ENCODE data around the gene NECAB2. TPM values are rescaled to one million over a fixed set of nuclear protein-coding genes. Genes with fewer than 3 reads are reported as not detected.

Gene NECAB2
- total and polyA plus RNA-seq, 4 donors: 0.10 to 0.57 (median 0.39) TPM

- no peak overlapping the region for H3K4me3 ChIP-seq
- H3K27ac ChIP-seq (ENCODE audit: low read depth in 1 of 2, low read length in 1 of 2): peak overlapping the region in 1 of 2 donors; percentile 1
- ATAC-seq (ENCODE audit: insufficient read depth, low FRiP score): no peak
- no peak for DNase-seq
- TF ChIP-seq, protein P1, sequence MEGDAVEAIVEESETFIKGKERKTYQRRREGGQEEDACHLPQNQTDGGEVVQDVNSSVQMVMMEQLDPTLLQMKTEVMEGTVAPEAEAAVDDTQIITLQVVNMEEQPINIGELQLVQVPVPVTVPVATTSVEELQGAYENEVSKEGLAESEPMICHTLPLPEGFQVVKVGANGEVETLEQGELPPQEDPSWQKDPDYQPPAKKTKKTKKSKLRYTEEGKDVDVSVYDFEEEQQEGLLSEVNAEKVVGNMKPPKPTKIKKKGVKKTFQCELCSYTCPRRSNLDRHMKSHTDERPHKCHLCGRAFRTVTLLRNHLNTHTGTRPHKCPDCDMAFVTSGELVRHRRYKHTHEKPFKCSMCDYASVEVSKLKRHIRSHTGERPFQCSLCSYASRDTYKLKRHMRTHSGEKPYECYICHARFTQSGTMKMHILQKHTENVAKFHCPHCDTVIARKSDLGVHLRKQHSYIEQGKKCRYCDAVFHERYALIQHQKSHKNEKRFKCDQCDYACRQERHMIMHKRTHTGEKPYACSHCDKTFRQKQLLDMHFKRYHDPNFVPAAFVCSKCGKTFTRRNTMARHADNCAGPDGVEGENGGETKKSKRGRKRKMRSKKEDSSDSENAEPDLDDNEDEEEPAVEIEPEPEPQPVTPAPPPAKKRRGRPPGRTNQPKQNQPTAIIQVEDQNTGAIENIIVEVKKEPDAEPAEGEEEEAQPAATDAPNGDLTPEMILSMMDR (IDR thresholded peaks at IDR 0.05; ENCODE audit: control extremely low read depth, extremely low read depth): no peak
- WGBS, 2 donors: 68 to 78% methylated on average over 12 of the region's 12 CpGs
- H3K4me1 ChIP-seq (ENCODE audit: control insufficient read depth in 5 of 5, insufficient read depth in 5 of 5, low read length in 5 of 5): peaks cover 0 to 3% (median 0%) of the 10 kb centered on the region in 5 donors
- H3K27me3 ChIP-seq (ENCODE audit: control insufficient read depth in 3 of 3, insufficient read depth in 3 of 3, low read length in 2 of 3): no peaks in the 10 kb centered on the region
- no peak overlapping the region for H3K9ac ChIP-seq (ENCODE audit: insufficient read depth in 1 of 2, low read length in 2 of 2)
- peaks cover 0 to 31% (median 0%) of the 10 kb centered on the region in 4 donors for H3K36me3 ChIP-seq (ENCODE audit: control insufficient read depth in 4 of 4, insufficient read depth in 4 of 4, low read length in 4 of 4)
- no peaks in the 10 kb centered on the region for H3K9me3 ChIP-seq (ENCODE audit: control insufficient read depth in 4 of 4, insufficient read depth in 3 of 4, low read length in 3 of 4)
These were observed 8.2 kb upstream of the NECAB2 start for GRCh38 chr16:83959656-83960434.

GRCh38 chr16:83960521-83961249 is 7.4 kb upstream of the NECAB2 start:
- ATAC-seq (ENCODE audit: insufficient read depth, low FRiP score): no peak
- WGBS, 2 donors: 93 to 95% methylated on average over 29 of the region's 29 CpGs
- Histone ChIP-seq H3K9ac (ENCODE audit: insufficient read depth in 1 of 2, low read length in 2 of 2) (no peak overlapping the region), H3K4me3 (no peak overlapping the region), H3K36me3 (ENCODE audit: control insufficient read depth in 4 of 4, insufficient read depth in 4 of 4, low read length in 4 of 4) (peaks cover 0 to 39% (median 0%) of the 10 kb centered on the region in 4 donors), H3K9me3 (ENCODE audit: control insufficient read depth in 4 of 4, insufficient read depth in 3 of 4, low read length in 3 of 4) (no peaks in the 10 kb centered on the region), H3K27ac (ENCODE audit: low read depth in 1 of 2, low read length in 1 of 2) (no peak overlapping the region), H3K4me1 (ENCODE audit: control insufficient read depth in 5 of 5, insufficient read depth in 5 of 5, low read length in 5 of 5) (no peaks in the 10 kb centered on the region), H3K27me3 (ENCODE audit: control insufficient read depth in 3 of 3, insufficient read depth in 3 of 3, low read length in 2 of 3) (no peaks in the 10 kb centered on the region)
- DNase-seq: no peak
- TF ChIP-seq, protein P1 (IDR thresholded peaks at IDR 0.05; ENCODE audit: control extremely low read depth, extremely low read depth): no peak

DNA sequence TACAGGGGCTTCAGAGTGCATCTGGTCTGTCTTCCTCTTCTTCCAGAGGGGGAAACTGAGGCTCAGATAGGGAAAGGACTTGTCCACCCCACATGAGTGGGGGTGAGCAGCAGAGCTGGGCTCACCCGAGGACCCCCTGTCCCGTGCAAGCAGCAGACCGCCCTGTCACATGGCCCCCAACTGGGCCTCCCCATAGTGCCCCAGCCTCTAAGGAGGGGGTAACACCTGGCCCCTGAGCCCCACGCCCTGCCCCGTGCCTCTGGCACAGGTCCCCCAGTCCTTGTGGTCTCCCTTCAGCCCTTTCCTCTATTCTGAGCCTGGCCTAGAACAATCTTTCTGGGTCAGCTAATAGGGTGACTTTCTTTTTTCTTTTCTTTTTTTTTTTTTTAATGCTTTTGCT is 6.5 kb upstream of the NECAB2 start:
- ATAC-seq (ENCODE audit: insufficient read depth, low FRiP score) (no peak), DNase-seq (no peak)
- Histone ChIP-seq H3K9me3 (ENCODE audit: control insufficient read depth in 4 of 4, insufficient read depth in 3 of 4, low read length in 3 of 4) (no peaks in the 10 kb centered on the region), H3K4me1 (ENCODE audit: control insufficient read depth in 5 of 5, insufficient read depth in 5 of 5, low read length in 5 of 5) (no peaks in the 10 kb centered on the region), H3K9ac (ENCODE audit: insufficient read depth in 1 of 2, low read length in 2 of 2) (no peak overlapping the region), H3K27me3 (ENCODE audit: control insufficient read depth in 3 of 3, insufficient read depth in 3 of 3, low read length in 2 of 3) (no peaks in the 10 kb centered on the region), H3K4me3 (no peak overlapping the region), H3K27ac (ENCODE audit: low read depth in 1 of 2, low read length in 1 of 2) (no peak overlapping the region), H3K36me3 (ENCODE audit: control insufficient read depth in 4 of 4, insufficient read depth in 4 of 4, low read length in 4 of 4) (peaks cover 0 to 42% (median 0%) of the 10 kb centered on the region in 4 donors)
- 87% methylated on average over 5 of the region's 5 CpGs for WGBS, 2 donors
- TF ChIP-seq, protein P1 (IDR thresholded peaks at IDR 0.05; ENCODE audit: control extremely low read depth, extremely low read depth): no peak

Measured in lung (tissue), 12 donors.